ENCODE data around the gene DENND6B. TPM values are rescaled to one million over a fixed set of nuclear protein-coding genes. Genes with fewer than 3 reads are reported as not detected.

Gene DENND6B
- total and polyA plus RNA-seq, 2 of the 13 experiments (the other 11 are each of a cell fraction or from before 2014, with no cell fraction given) = 0.95 to 3.8 TPM

- TF ChIP-seq, protein P1, sequence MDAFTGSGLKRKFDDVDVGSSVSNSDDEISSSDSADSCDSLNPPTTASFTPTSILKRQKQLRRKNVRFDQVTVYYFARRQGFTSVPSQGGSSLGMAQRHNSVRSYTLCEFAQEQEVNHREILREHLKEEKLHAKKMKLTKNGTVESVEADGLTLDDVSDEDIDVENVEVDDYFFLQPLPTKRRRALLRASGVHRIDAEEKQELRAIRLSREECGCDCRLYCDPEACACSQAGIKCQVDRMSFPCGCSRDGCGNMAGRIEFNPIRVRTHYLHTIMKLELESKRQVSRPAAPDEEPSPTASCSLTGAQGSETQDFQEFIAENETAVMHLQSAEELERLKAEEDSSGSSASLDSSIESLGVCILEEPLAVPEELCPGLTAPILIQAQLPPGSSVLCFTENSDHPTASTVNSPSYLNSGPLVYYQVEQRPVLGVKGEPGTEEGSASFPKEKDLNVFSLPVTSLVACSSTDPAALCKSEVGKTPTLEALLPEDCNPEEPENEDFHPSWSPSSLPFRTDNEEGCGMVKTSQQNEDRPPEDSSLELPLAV (CRISPR knock-in tag; conservative IDR thresholded peaks at IDR 0.05; ENCODE audit: low read depth) = no peak
- TF ChIP-seq ZFP37 (CRISPR knock-in tag; IDR thresholded peaks at IDR 0.05; ENCODE audit: borderline replicate concordance) = no peak
- peak; percentile 65; the same call in 1 of the 2 replicates for TF ChIP-seq GABPB1 (CRISPR knock-in tag; IDR thresholded peaks at IDR 0.05)
- TF ChIP-seq ZNF772 (CRISPR knock-in tag; IDR thresholded peaks at IDR 0.05) = no peak
- no peak for TF ChIP-seq KLF6 (CRISPR knock-in tag; IDR thresholded peaks at IDR 0.05)
- TF ChIP-seq THYN1 (CRISPR knock-in tag; IDR thresholded peaks at IDR 0.05; ENCODE audit: borderline replicate concordance, low read depth) = no peak
- no peak for TF ChIP-seq AKAP8 (CRISPR knock-in tag; IDR thresholded peaks at IDR 0.05)
- TF ChIP-seq KAT7 (CRISPR knock-in tag; IDR thresholded peaks at IDR 0.05; ENCODE audit: borderline replicate concordance) = no peak
- no peak for TF ChIP-seq CCAR2 (optimal IDR thresholded peaks at IDR 0.05; ENCODE audit: low read depth, low read length)
- no peak for TF ChIP-seq RAD21 (CRISPR knock-in tag; IDR thresholded peaks at IDR 0.05)
- TF ChIP-seq PBX3 (CRISPR knock-in tag; IDR thresholded peaks at IDR 0.05; ENCODE audit: borderline replicate concordance) = no peak
- TF ChIP-seq HIVEP1 (CRISPR knock-in tag; IDR thresholded peaks at IDR 0.05) = peak; percentile 39; the same call in 1 of the 2 replicates
- TF ChIP-seq, protein P2, sequence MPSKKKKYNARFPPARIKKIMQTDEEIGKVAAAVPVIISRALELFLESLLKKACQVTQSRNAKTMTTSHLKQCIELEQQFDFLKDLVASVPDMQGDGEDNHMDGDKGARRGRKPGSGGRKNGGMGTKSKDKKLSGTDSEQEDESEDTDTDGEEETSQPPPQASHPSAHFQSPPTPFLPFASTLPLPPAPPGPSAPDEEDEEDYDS (CRISPR knock-in tag; IDR thresholded peaks at IDR 0.05) = no peak
- no peak for TF ChIP-seq ELK4 (CRISPR knock-in tag; IDR thresholded peaks at IDR 0.05; ENCODE audit: borderline replicate concordance)
- TF ChIP-seq ZNF530 (CRISPR knock-in tag; IDR thresholded peaks at IDR 0.05; ENCODE audit: low read depth) = no peak
- no peak for TF ChIP-seq ZFAT (CRISPR knock-in tag; conservative IDR thresholded peaks at IDR 0.05)
- TF ChIP-seq ZFP90 (CRISPR knock-in tag; IDR thresholded peaks at IDR 0.05; ENCODE audit: borderline replicate concordance) = no peak
- no peak for TF ChIP-seq ZNF335 (CRISPR knock-in tag; IDR thresholded peaks at IDR 0.05)
- no peak for TF ChIP-seq KAT2B (IDR thresholded peaks at IDR 0.05; ENCODE audit: borderline replicate concordance, low read depth, low read length)
- TF ChIP-seq ZNF431 (CRISPR knock-in tag; IDR thresholded peaks at IDR 0.05; ENCODE audit: borderline replicate concordance, low read depth) = no peak
- TF ChIP-seq SNAPC2 (CRISPR knock-in tag; IDR thresholded peaks at IDR 0.05) = no peak
- no peak for TF ChIP-seq STAG1 (CRISPR knock-in tag; IDR thresholded peaks at IDR 0.05)
- TF ChIP-seq PLRG1 (conservative IDR thresholded peaks at IDR 0.05) = no peak
- no peak for TF ChIP-seq ZNF614 (CRISPR knock-in tag; IDR thresholded peaks at IDR 0.05; ENCODE audit: borderline replicate concordance)
- TF ChIP-seq RORA (CRISPR knock-in tag; IDR thresholded peaks at IDR 0.05) = no peak
- TF ChIP-seq SYNCRIP (IDR thresholded peaks at IDR 0.05; ENCODE audit: insufficient read depth, low read depth, low read length) = no peak
- TF ChIP-seq POGZ (CRISPR knock-in tag; IDR thresholded peaks at IDR 0.05) = 0 out of 2 replicates have a peak, but pooled peaks have one; percentile 16
- no peak for TF ChIP-seq NKX3-1 (CRISPR knock-in tag; IDR thresholded peaks at IDR 0.05)
These were observed 12.1 kb downstream of the DENND6B start (continued) for GRCh38 chr22:50314455-50315288.

Measured in HepG2 (cell line).